Measurements from ENCODE around the gene AP3S2. TPM values are rescaled to one million over a fixed set of nuclear protein-coding genes. Genes with fewer than 3 reads are reported as not detected.
A peak's percentile ranks its signal among the peaks of the same experiment; 100 is the strongest.

The AP3S2 gene
- total RNA-seq, 1 donor from 2014 or later, result 36.4 TPM

- CTCF ChIA-PET, result interaction anchor here (1.0 kb wide), 1 partner anchor 22 kb away, joined by 5 read pairs; no protein-coding TSS in a partner anchor
- TF ChIP-seq CTCF (IDR thresholded peaks at IDR 0.05), result no peak
- no peak overlapping the region for H3K4me3 Mint-ChIP-seq
- H3K4me1 Mint-ChIP-seq, result peaks cover 48% of the 10 kb centered on the region
- H3K27ac Mint-ChIP-seq, result no peak overlapping the region
- no peak for DNase-seq
- intact Hi-C loops (cut with micrococcal nuclease), result no loop called here
- ATAC-seq (ENCODE audit: low read depth), result no peak
- POLR2A ChIA-PET, result interaction anchor here (0.9 kb wide), 1 partner anchor 71 kb away, joined by 3 read pairs; no protein-coding TSS in a partner anchor
- no peaks in the 10 kb centered on the region for H3K27me3 Mint-ChIP-seq
- H3K9me3 Mint-ChIP-seq, result no peaks in the 10 kb centered on the region
- peaks cover 28% of the 10 kb centered on the region for H3K36me3 Mint-ChIP-seq (ENCODE audit: low read depth)
Measured at GRCh38 chr15:89852342-89852995, 41.3 kb downstream of the AP3S2 start.

- CTCF ChIA-PET, result interaction anchor here (1.0 kb wide), 1 partner anchor 23 kb away, joined by 5 read pairs; no protein-coding TSS in a partner anchor
- H3K27me3 Mint-ChIP-seq, result no peaks in the 10 kb centered on the region
- ATAC-seq (ENCODE audit: low read depth), result peak; percentile 72
- intact Hi-C loops (cut with micrococcal nuclease), result loop anchor here (2.0 kb wide), 2 partner anchors 23 to 69 kb away; no protein-coding TSS in a partner anchor
- no peak for TF ChIP-seq CTCF (IDR thresholded peaks at IDR 0.05)
- peaks cover 23% of the 10 kb centered on the region for H3K36me3 Mint-ChIP-seq (ENCODE audit: low read depth)
- DNase-seq, result no peak
- peak overlapping the region; percentile 93 for H3K27ac Mint-ChIP-seq
- peaks cover 48% of the 10 kb centered on the region for H3K4me1 Mint-ChIP-seq
- H3K4me3 Mint-ChIP-seq, result peak overlapping the region; percentile 16
- no peaks in the 10 kb centered on the region for H3K9me3 Mint-ChIP-seq
- POLR2A ChIA-PET, result interaction anchor here (0.9 kb wide), 1 partner anchor 71 kb away, joined by 3 read pairs; no protein-coding TSS in a partner anchor
Measured at GRCh38 chr15:89851673-89852341, 42.0 kb downstream of the AP3S2 start.

- H3K9me3 Mint-ChIP-seq, result no peaks in the 10 kb centered on the region
- no peaks in the 10 kb centered on the region for H3K27me3 Mint-ChIP-seq
- ChIA-PET CTCF (interaction anchor here (1.3 to 1.9 kb wide), 2 partner anchors 11 to 26 kb away, joined by 3 to 7 read pairs; no protein-coding TSS in a partner anchor), POLR2A (interaction anchor here (0.9 kb wide), 1 partner anchor 67 kb away, joined by 3 read pairs; no protein-coding TSS in a partner anchor)
- peaks cover 27% of the 10 kb centered on the region for H3K36me3 Mint-ChIP-seq (ENCODE audit: low read depth)
- no peak for TF ChIP-seq CTCF (IDR thresholded peaks at IDR 0.05)
- intact Hi-C loops (cut with micrococcal nuclease), result no loop called here
- peak overlapping the region; percentile 9 for H3K4me3 Mint-ChIP-seq
- no peak for DNase-seq
- no peak for ATAC-seq (ENCODE audit: low read depth)
- peaks cover 49% of the 10 kb centered on the region for H3K4me1 Mint-ChIP-seq
- peak overlapping the region; percentile 85 for H3K27ac Mint-ChIP-seq
Measured at GRCh38 chr15:89848970-89849292, 44.9 kb downstream of the AP3S2 start.

- CTCF ChIA-PET, result no interaction called here
- H3K36me3 Mint-ChIP-seq (ENCODE audit: low read depth), result peaks cover 33% of the 10 kb centered on the region
- POLR2A ChIA-PET, result interaction anchor here (0.6 kb wide), 1 partner anchor 64 kb away, joined by 6 read pairs; no protein-coding TSS in a partner anchor
- H3K9me3 Mint-ChIP-seq, result no peaks in the 10 kb centered on the region
- intact Hi-C loops (cut with micrococcal nuclease), result no loop called here
- ATAC-seq (ENCODE audit: low read depth) (no peak), DNase-seq (no peak)
- H3K27ac Mint-ChIP-seq, result no peak overlapping the region
- H3K27me3 Mint-ChIP-seq, result no peaks in the 10 kb centered on the region
- H3K4me3 Mint-ChIP-seq, result no peak overlapping the region
- TF ChIP-seq CTCF (IDR thresholded peaks at IDR 0.05), result no peak
- H3K4me1 Mint-ChIP-seq, result peaks cover 40% of the 10 kb centered on the region
Measured at GRCh38 chr15:89847101-89847500, 46.7 kb downstream of the AP3S2 start.

- DNase-seq, result no peak
- Mint-ChIP-seq H3K36me3 (ENCODE audit: low read depth) (peaks cover 43% of the 10 kb centered on the region), H3K27me3 (no peaks in the 10 kb centered on the region), H3K4me1 (peaks cover 26% of the 10 kb centered on the region), H3K9me3 (no peaks in the 10 kb centered on the region), H3K27ac (no peak overlapping the region), H3K4me3 (no peak overlapping the region)
- no peak for ATAC-seq (ENCODE audit: low read depth)
- TF ChIP-seq CTCF (IDR thresholded peaks at IDR 0.05), result no peak
- CTCF ChIA-PET, result interaction anchor here (1.3 kb wide), 1 partner anchor 29 kb away, joined by 3 read pairs; no protein-coding TSS in a partner anchor
- POLR2A ChIA-PET, result no interaction called here
- intact Hi-C loops (cut with micrococcal nuclease), result no loop called here
Measured at GRCh38 chr15:89845305-89845893, 48.4 kb downstream of the AP3S2 start.
